Stomach smooth muscle (tissue), 2 donors: ENCODE measurements around the gene ANKRD16.
"Not testable (repeated sequence)": the region's sequence is repeated elsewhere in the genome, so short reads cannot be mapped to it uniquely, and the experiment has no call there.

ENCODE experiments used
- H3K27ac ChIP-seq: one replicate; pipeline ENCODE4 v1.7.0; 2013; ENCODE audit warnings: mild to moderate bottlenecking, low read length, inconsistent platforms
- H3K27me3 ChIP-seq, 2 donors: one replicate each; pipeline ENCODE4 v1.7.0; 2013; ENCODE audit warnings: low read length in 2 of 2; ENCODE audit not compliant: insufficient read depth in 2 of 2, control insufficient read depth in 1 of 2
- H3K36me3 ChIP-seq, 2 donors: one replicate each; pipeline ENCODE4 v1.7.0; 2013; ENCODE audit warnings: low read length in 2 of 2; ENCODE audit not compliant: control insufficient read depth in 2 of 2, insufficient read depth in 2 of 2
- H3K4me1 ChIP-seq: one replicate; pipeline ENCODE4 v1.7.0; 2013; ENCODE audit warnings: low read length; ENCODE audit not compliant: control insufficient read depth, insufficient read depth
- H3K4me3 ChIP-seq, 2 donors: one replicate each; pipeline ENCODE4 v1.7.0; 2013; ENCODE audit warnings: low read length in 2 of 2
- H3K9ac ChIP-seq, 2 donors: one replicate each; pipeline ENCODE4 v1.7.0; 2013; ENCODE audit warnings: low read length in 2 of 2, mild to moderate bottlenecking in 1 of 2
- H3K9me3 ChIP-seq, 2 donors: one replicate each; pipeline ENCODE4 v1.7.0; 2013; ENCODE audit warnings: low read length in 2 of 2; ENCODE audit not compliant: control insufficient read depth in 2 of 2
- donor health status: healthy.
- donor health status: Pancreatic carcinoma.

Gene ANKRD16

DNA sequence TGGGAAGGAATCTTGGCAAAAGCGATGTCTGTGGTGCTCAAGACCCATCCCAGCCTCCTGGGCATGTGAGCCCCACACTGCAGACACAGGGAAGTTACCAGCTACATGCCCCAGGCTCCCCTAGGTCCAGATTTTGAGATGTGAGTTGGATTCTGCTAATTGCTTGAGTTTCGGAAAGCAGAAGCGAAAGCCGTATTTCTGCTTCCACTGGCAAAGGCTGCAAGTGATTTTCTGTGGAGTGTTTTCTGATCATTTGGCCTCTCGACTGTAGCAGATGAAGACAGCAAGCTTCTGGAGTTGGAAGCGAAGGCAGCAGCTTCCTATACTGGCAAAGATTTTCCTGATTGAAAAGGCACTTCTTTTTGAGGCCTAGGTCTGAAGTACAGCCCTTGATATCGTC lies 29.6 kb downstream of the ANKRD16 start:
- Histone ChIP-seq H3K36me3 (no peaks in the 10 kb centered on the region), H3K9me3 (no peaks in the 10 kb centered on the region), H3K4me1 (no peaks in the 10 kb centered on the region), H3K4me3 (no peak overlapping the region), H3K9ac (no peak overlapping the region), H3K27me3 (no peaks in the 10 kb centered on the region), H3K27ac (no peak overlapping the region)

GRCh38 chr10:5858811-5859210 lies 30.9 kb downstream of the ANKRD16 start:
- Histone ChIP-seq H3K4me1 (no peaks in the 10 kb centered on the region), H3K27ac (no peak overlapping the region), H3K9me3 (no peaks in the 10 kb centered on the region), H3K36me3 (no peaks in the 10 kb centered on the region), H3K27me3 (no peaks in the 10 kb centered on the region), H3K9ac (no peak overlapping the region), H3K4me3 (no peak overlapping the region)

GRCh38 chr10:5856701-5857004 lies 33.0 kb downstream of the ANKRD16 start:
- Histone ChIP-seq H3K9me3 (no peaks in the 10 kb centered on the region), H3K4me3 (no peak overlapping the region), H3K27me3 (no peaks in the 10 kb centered on the region), H3K27ac (no peak overlapping the region), H3K36me3 (no peaks in the 10 kb centered on the region), H3K4me1 (no peaks in the 10 kb centered on the region), H3K9ac (no peak overlapping the region)

GRCh38 chr10:5855979-5856700 lies 33.6 kb downstream of the ANKRD16 start:
- Histone ChIP-seq H3K4me1 (no peaks in the 10 kb centered on the region), H3K9ac (no peak overlapping the region), H3K27ac (no peak overlapping the region), H3K36me3 (no peaks in the 10 kb centered on the region), H3K9me3 (no peaks in the 10 kb centered on the region), H3K4me3 (no peak overlapping the region), H3K27me3 (no peaks in the 10 kb centered on the region)

GRCh38 chr10:5854131-5854475 lies 35.6 kb downstream of the ANKRD16 start:
- Histone ChIP-seq H3K27me3 (no peaks in the 10 kb centered on the region), H3K4me1 (no peaks in the 10 kb centered on the region), H3K9ac (no peak overlapping the region), H3K9me3 (no peaks in the 10 kb centered on the region), H3K36me3 (no peaks in the 10 kb centered on the region), H3K4me3 (no peak overlapping the region), H3K27ac (no peak overlapping the region)

DNA sequence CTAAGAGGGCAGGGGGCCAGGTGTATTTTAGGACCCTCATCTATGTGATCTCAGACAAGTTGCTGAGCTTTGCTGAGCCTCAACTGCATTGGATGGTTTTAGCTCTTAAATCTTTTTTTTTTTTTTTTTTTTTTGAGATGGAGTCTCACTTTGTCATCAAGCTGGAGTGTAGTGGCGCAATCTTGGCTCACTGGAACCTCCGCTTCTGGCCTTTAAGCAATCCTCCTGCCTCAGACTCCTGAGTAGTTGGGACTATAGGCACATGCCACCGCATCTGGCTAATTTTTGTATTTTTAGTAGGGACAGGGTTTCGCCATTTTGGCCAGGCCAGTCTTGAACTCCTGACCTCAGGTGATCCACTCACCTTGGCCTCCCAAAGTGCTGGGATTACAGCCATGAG lies 43.0 kb downstream of the ANKRD16 start:
- not testable (repeated sequence) for H3K9ac ChIP-seq, H3K9me3 ChIP-seq, H3K36me3 ChIP-seq, H3K27me3 ChIP-seq, H3K4me1 ChIP-seq, H3K27ac ChIP-seq, H3K4me3 ChIP-seq

GRCh38 chr10:5844345-5845055 lies 45.2 kb downstream of the ANKRD16 start:
- H3K27me3 ChIP-seq: no peaks in the 10 kb centered on the region
- H3K9me3 ChIP-seq: no peaks in the 10 kb centered on the region
- H3K9ac ChIP-seq: no peak overlapping the region
- no peaks in the 10 kb centered on the region for H3K36me3 ChIP-seq
- H3K4me1 ChIP-seq: no peaks in the 10 kb centered on the region
- no peak overlapping the region for H3K27ac ChIP-seq
- H3K4me3 ChIP-seq: no peak overlapping the region

DNA sequence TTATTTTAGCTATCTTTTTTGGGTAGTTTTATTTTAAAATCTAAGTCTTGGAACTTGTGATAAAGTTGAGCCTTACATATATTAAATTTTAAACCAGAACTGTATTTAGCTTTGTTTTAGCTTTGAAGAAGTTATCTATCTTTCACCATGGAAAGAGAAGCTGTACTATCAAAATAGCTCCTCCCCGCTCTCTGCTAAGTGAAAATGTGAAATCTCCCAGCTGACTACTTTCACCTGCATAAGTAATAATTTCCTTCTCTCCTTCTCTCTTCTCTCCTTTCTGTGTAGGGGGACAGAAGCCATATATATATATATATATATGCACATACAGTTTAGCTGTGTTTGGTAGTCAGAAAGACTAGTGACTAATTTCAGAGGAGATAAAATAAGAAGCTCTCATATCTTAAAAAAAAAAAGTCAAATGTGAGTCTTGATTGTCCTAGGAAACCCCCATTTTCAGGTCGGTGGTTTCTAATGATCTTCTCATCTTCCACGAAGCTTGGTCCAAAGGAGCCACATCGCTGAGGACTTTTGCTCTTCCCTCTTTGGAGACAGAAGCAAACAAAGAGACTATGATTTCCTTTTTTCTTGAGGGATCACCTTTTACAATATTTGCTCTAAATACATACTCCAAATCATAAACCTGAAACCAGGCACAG lies 45.9 kb downstream of the ANKRD16 start:
- no peak overlapping the region for H3K4me3 ChIP-seq
- H3K4me1 ChIP-seq: no peaks in the 10 kb centered on the region
- H3K9ac ChIP-seq: no peak overlapping the region
- H3K9me3 ChIP-seq: no peaks in the 10 kb centered on the region
- no peaks in the 10 kb centered on the region for H3K27me3 ChIP-seq
- no peak overlapping the region for H3K27ac ChIP-seq
- no peaks in the 10 kb centered on the region for H3K36me3 ChIP-seq

DNA sequence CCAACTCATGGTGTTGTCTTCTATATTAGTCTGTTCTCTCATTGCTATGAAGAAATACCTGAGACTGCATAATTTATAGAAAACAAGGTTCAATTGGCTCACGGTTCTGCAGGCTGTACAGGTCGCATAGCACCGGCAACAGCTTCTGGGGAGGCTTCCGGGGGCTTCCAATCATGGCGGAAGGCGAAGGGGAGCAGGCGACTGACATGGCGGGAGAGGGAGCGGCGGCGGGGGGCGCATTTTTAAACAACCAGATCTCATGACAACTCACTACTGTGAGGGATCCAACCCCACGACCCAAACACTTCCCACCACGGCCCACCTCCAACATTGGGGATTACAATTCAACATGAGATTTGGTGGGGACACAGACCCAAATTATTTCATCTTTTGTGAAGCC lies 47.7 kb downstream of the ANKRD16 start:
- Histone ChIP-seq H3K4me3 (no peak overlapping the region), H3K27me3 (no peaks in the 10 kb centered on the region), H3K9me3 (no peaks in the 10 kb centered on the region), H3K36me3 (no peaks in the 10 kb centered on the region), H3K27ac (no peak overlapping the region), H3K9ac (no peak overlapping the region), H3K4me1 (no peaks in the 10 kb centered on the region)

GRCh38 chr10:5840314-5841307 lies 49.1 kb downstream of the ANKRD16 start:
- H3K9ac ChIP-seq: no peak overlapping the region
- H3K9me3 ChIP-seq: no peaks in the 10 kb centered on the region
- no peaks in the 10 kb centered on the region for H3K4me1 ChIP-seq
- H3K4me3 ChIP-seq: no peak overlapping the region
- no peak overlapping the region for H3K27ac ChIP-seq
- no peaks in the 10 kb centered on the region for H3K27me3 ChIP-seq
- H3K36me3 ChIP-seq: no peaks in the 10 kb centered on the region
